Kasumi-1 (cell line): ENCODE results near the gene GIGYF1.

Source experiments
- DNase-seq, 2 experiments: peaks; one replicate each; lab custom pipeline; 2025; lab: John Stamatoyannopoulos, UW

The GIGYF1 gene

DNA sequence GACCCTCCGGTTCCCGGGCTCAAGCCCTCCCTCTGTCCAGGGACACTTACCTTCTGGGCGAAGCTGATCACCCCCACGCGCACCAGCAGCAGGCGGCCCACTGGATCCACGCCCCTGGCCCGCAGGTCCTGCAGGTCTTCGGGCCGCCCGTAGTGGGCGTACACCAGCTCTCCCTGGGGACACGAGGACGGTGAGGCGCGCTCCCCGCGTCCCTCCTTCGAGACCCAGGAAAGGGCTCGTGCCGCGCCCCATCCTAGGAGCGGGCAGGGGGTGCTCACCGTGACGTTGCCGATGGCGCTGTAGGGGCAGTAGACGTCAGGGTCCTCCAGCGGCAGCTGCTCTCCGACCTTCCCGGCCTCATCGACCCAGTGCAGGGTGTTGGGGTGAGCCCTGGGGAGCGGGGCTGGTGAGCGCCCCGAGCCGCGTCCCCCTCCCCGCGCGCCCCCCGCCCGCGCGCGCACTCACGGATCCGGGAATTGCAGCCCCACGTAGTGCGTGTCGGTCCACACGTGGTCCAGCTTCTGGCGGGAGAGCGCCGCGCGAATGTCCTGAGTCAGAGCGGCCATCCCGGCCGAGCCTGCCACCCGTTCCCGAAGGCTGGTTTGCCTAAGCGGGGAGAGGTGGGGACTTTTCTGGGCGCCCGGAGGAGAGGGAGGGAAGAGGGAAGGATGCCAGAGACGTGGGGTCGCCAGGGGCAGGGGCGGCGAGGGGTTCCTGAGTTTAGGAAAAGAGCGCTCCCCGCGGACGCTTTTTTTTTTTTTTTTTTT, 60.9 kb downstream of the GIGYF1 start:
- peak; percentile 59 to 66 for DNase-seq

DNA sequence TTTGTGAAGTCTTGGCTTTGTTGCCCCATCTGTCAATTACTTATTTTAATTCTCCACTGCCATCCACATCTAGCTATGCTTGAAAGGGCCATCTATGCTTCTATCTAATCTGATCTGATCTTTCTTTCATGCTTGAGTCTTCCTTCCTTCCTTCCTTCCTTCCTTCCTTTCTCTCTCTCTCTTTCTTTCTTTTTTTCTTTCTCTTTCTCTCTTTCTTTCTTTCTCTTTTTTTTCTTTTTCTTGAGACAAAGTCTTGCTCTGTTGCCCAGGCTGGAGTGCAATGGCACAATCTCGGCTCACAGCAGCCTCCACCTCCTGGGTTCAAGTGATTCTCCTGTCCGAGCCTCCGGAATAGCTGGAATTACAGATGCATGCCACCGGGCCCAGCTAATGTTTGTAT, 64.0 kb downstream of the GIGYF1 start:
- no peak for DNase-seq
